ENCODE measurements around the gene OFD1.

Gene OFD1

GRCh38 chrX:13703135-13703534 lies 31.4 kb upstream of the OFD1 start:
- no peak overlapping the region for H3K23ac ChIP-seq (ENCODE audit: low read length in 2 of 2)
- H4K91ac ChIP-seq (ENCODE audit: low read length), result no peak overlapping the region
- 100% methylated on average over 1 of the region's 3 CpGs for WGBS
- no peaks in the 10 kb centered on the region for H3K79me1 ChIP-seq (replicated peaks; ENCODE audit: low read length, poor library complexity, severe bottlenecking)
- no peaks in the 10 kb centered on the region for H3K27me3 ChIP-seq (ENCODE audit: control insufficient read depth in 1 of 2, insufficient read depth in 1 of 2, low read length in 2 of 2)
- H3K14ac ChIP-seq (ENCODE audit: low read length in 2 of 2), result no peak overlapping the region
- H2BK5ac ChIP-seq (ENCODE audit: low read depth, low read length, poor library complexity, severe bottlenecking), result no peak overlapping the region
- no peak for DNase-seq
- H3K27ac ChIP-seq (ENCODE audit: low read length, poor library complexity, severe bottlenecking), result no peak overlapping the region
- H3K4me1 ChIP-seq (ENCODE audit: control insufficient read depth, insufficient read depth, low read depth, low read length), result peaks cover 3% of the 10 kb centered on the region
- H3K18ac ChIP-seq (ENCODE audit: low read depth in 1 of 2, low read length in 2 of 2), result no peak overlapping the region
- no peaks in the 10 kb centered on the region for H3K9me3 ChIP-seq (ENCODE audit: control insufficient read depth, low read length)
- H2BK120ac ChIP-seq (ENCODE audit: low read depth, low read length), result no peak overlapping the region
- no peak overlapping the region for H3K9ac ChIP-seq (ENCODE audit: low read length)
- no peak overlapping the region for H2AK5ac ChIP-seq (ENCODE audit: low read length, severe bottlenecking)
- no peak overlapping the region for H2BK12ac ChIP-seq (ENCODE audit: low read length in 2 of 2)
- no peak overlapping the region for H3K4me2 ChIP-seq (ENCODE audit: low read length, poor library complexity, severe bottlenecking)
- H3K4me3 ChIP-seq (ENCODE audit: insufficient read depth in 1 of 2, low read depth in 1 of 2, low read length in 2 of 2), result no peak overlapping the region
- H3K36me3 ChIP-seq (ENCODE audit: control insufficient read depth in 1 of 2, insufficient read depth in 2 of 2, low read depth in 1 of 2, low read length in 2 of 2), result peaks cover 0 to 30% of the 10 kb centered on the region in 2 experiments
- H2BK15ac ChIP-seq (ENCODE audit: low read depth, poor library complexity, severe bottlenecking), result no peak overlapping the region
- no peak overlapping the region for H4K8ac ChIP-seq (ENCODE audit: low read length)
- H2AFZ ChIP-seq (ENCODE audit: low read depth, low read length), result no peak overlapping the region
- no peak overlapping the region for H3K4ac ChIP-seq (ENCODE audit: low read depth in 1 of 2, low read length in 2 of 2)

DNA sequence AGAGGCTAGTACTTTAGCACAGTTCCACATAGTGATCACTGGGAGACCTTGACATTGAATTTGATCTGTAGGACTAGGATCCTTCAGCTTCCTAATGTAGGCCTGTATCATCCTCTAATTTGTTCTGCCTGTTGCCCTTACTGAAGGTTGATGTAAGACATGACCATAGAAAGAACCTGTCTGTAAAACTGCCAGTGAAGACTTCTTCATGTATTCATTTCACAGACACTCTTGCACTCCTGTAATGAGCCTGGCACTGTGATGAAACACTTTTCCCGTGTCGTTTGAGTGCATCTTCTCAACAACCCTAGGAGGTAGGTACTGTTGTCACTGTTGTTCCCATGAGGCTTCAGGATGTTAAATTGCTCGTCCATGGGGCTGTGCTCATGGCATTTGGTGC lies 31.0 kb upstream of the OFD1 start:
- peaks cover 0 to 35% of the 10 kb centered on the region in 2 experiments for H3K36me3 ChIP-seq (ENCODE audit: control insufficient read depth in 1 of 2, insufficient read depth in 2 of 2, low read depth in 1 of 2, low read length in 2 of 2)
- no peak overlapping the region for H3K4me3 ChIP-seq (ENCODE audit: insufficient read depth in 1 of 2, low read depth in 1 of 2, low read length in 2 of 2)
- no peak overlapping the region for H4K8ac ChIP-seq (ENCODE audit: low read length)
- no peak overlapping the region for H3K18ac ChIP-seq (ENCODE audit: low read depth in 1 of 2, low read length in 2 of 2)
- H2AK5ac ChIP-seq (ENCODE audit: low read length, severe bottlenecking), result no peak overlapping the region
- H3K4me2 ChIP-seq (ENCODE audit: low read length, poor library complexity, severe bottlenecking), result no peak overlapping the region
- no peaks in the 10 kb centered on the region for H3K27me3 ChIP-seq (ENCODE audit: control insufficient read depth in 1 of 2, insufficient read depth in 1 of 2, low read length in 2 of 2)
- no peaks in the 10 kb centered on the region for H3K79me1 ChIP-seq (replicated peaks; ENCODE audit: low read length, poor library complexity, severe bottlenecking)
- peaks cover 3% of the 10 kb centered on the region for H3K4me1 ChIP-seq (ENCODE audit: control insufficient read depth, insufficient read depth, low read depth, low read length)
- H3K14ac ChIP-seq (ENCODE audit: low read length in 2 of 2), result no peak overlapping the region
- H2BK15ac ChIP-seq (ENCODE audit: low read depth, poor library complexity, severe bottlenecking), result no peak overlapping the region
- H4K91ac ChIP-seq (ENCODE audit: low read length), result no peak overlapping the region
- WGBS, result 100% methylated on average over 1 of the region's 3 CpGs
- no peak overlapping the region for H3K9ac ChIP-seq (ENCODE audit: low read length)
- no peak for DNase-seq
- H2BK5ac ChIP-seq (ENCODE audit: low read depth, low read length, poor library complexity, severe bottlenecking), result no peak overlapping the region
- no peak overlapping the region for H2BK120ac ChIP-seq (ENCODE audit: low read depth, low read length)
- H3K9me3 ChIP-seq (ENCODE audit: control insufficient read depth, low read length), result no peaks in the 10 kb centered on the region
- no peak overlapping the region for H3K27ac ChIP-seq (ENCODE audit: low read length, poor library complexity, severe bottlenecking)
- H2BK12ac ChIP-seq (ENCODE audit: low read length in 2 of 2), result no peak overlapping the region
- no peak overlapping the region for H3K23ac ChIP-seq (ENCODE audit: low read length in 2 of 2)
- no peak overlapping the region for H2AFZ ChIP-seq (ENCODE audit: low read depth, low read length)
- no peak overlapping the region for H3K4ac ChIP-seq (ENCODE audit: low read depth in 1 of 2, low read length in 2 of 2)

- Histone ChIP-seq H2BK12ac (ENCODE audit: low read length in 2 of 2) (no peak overlapping the region), H3K36me3 (ENCODE audit: control insufficient read depth in 1 of 2, insufficient read depth in 2 of 2, low read depth in 1 of 2, low read length in 2 of 2) (peaks cover 9 to 78% of the 10 kb centered on the region in 2 experiments), H3K4ac (ENCODE audit: low read depth in 1 of 2, low read length in 2 of 2) (no peak overlapping the region), H3K4me2 (ENCODE audit: low read length, poor library complexity, severe bottlenecking) (no peak overlapping the region), H3K18ac (ENCODE audit: low read depth in 1 of 2, low read length in 2 of 2) (no peak overlapping the region), H3K27me3 (ENCODE audit: control insufficient read depth in 1 of 2, insufficient read depth in 1 of 2, low read length in 2 of 2) (no peaks in the 10 kb centered on the region), H3K4me1 (ENCODE audit: control insufficient read depth, insufficient read depth, low read depth, low read length) (no peaks in the 10 kb centered on the region), H2AK5ac (ENCODE audit: low read length, severe bottlenecking) (no peak overlapping the region), H3K23ac (ENCODE audit: low read length in 2 of 2) (no peak overlapping the region), H4K8ac (ENCODE audit: low read length) (no peak overlapping the region), H4K91ac (ENCODE audit: low read length) (no peak overlapping the region), H2BK15ac (ENCODE audit: low read depth, poor library complexity, severe bottlenecking) (no peak overlapping the region), H3K27ac (ENCODE audit: low read length, poor library complexity, severe bottlenecking) (no peak overlapping the region), H2BK5ac (ENCODE audit: low read depth, low read length, poor library complexity, severe bottlenecking) (no peak overlapping the region), H3K4me3 (ENCODE audit: insufficient read depth in 1 of 2, low read depth in 1 of 2, low read length in 2 of 2) (no peak overlapping the region), H3K9me3 (ENCODE audit: control insufficient read depth, low read length) (no peaks in the 10 kb centered on the region), H2AFZ (ENCODE audit: low read depth, low read length) (no peak overlapping the region), H3K9ac (ENCODE audit: low read length) (no peak overlapping the region), H2BK120ac (ENCODE audit: low read depth, low read length) (no peak overlapping the region), H3K14ac (ENCODE audit: low read length in 2 of 2) (no peak overlapping the region), H3K79me1 (replicated peaks; ENCODE audit: low read length, poor library complexity, severe bottlenecking) (peaks cover 1% of the 10 kb centered on the region)
- no peak for DNase-seq
- 97% methylated on average over 4 of the region's 4 CpGs for WGBS
Observed at GRCh38 chrX:13711141-13711540, 23.4 kb upstream of the OFD1 start.

- no peaks in the 10 kb centered on the region for H3K9me3 ChIP-seq (ENCODE audit: control insufficient read depth, low read length)
- H2AFZ ChIP-seq (ENCODE audit: low read depth, low read length), result no peak overlapping the region
- no peak overlapping the region for H2BK15ac ChIP-seq (ENCODE audit: low read depth, poor library complexity, severe bottlenecking)
- H4K8ac ChIP-seq (ENCODE audit: low read length), result no peak overlapping the region
- no peak overlapping the region for H2BK5ac ChIP-seq (ENCODE audit: low read depth, low read length, poor library complexity, severe bottlenecking)
- 97% methylated on average over 8 of the region's 9 CpGs for WGBS
- peaks cover 9 to 42% of the 10 kb centered on the region in 2 experiments for H3K36me3 ChIP-seq (ENCODE audit: control insufficient read depth in 1 of 2, insufficient read depth in 2 of 2, low read depth in 1 of 2, low read length in 2 of 2)
- no peak overlapping the region for H3K4me3 ChIP-seq (ENCODE audit: insufficient read depth in 1 of 2, low read depth in 1 of 2, low read length in 2 of 2)
- no peak overlapping the region for H3K23ac ChIP-seq (ENCODE audit: low read length in 2 of 2)
- H2AK5ac ChIP-seq (ENCODE audit: low read length, severe bottlenecking), result no peak overlapping the region
- H4K91ac ChIP-seq (ENCODE audit: low read length), result no peak overlapping the region
- no peaks in the 10 kb centered on the region for H3K27me3 ChIP-seq (ENCODE audit: control insufficient read depth in 1 of 2, insufficient read depth in 1 of 2, low read length in 2 of 2)
- no peak overlapping the region for H3K9ac ChIP-seq (ENCODE audit: low read length)
- H3K27ac ChIP-seq (ENCODE audit: low read length, poor library complexity, severe bottlenecking), result no peak overlapping the region
- H3K4ac ChIP-seq (ENCODE audit: low read depth in 1 of 2, low read length in 2 of 2), result no peak overlapping the region
- H3K14ac ChIP-seq (ENCODE audit: low read length in 2 of 2), result no peak overlapping the region
- H3K18ac ChIP-seq (ENCODE audit: low read depth in 1 of 2, low read length in 2 of 2), result no peak overlapping the region
- no peaks in the 10 kb centered on the region for H3K79me1 ChIP-seq (replicated peaks; ENCODE audit: low read length, poor library complexity, severe bottlenecking)
- no peak for DNase-seq
- no peak overlapping the region for H2BK120ac ChIP-seq (ENCODE audit: low read depth, low read length)
- no peak overlapping the region for H2BK12ac ChIP-seq (ENCODE audit: low read length in 2 of 2)
- H3K4me1 ChIP-seq (ENCODE audit: control insufficient read depth, insufficient read depth, low read depth, low read length), result peaks cover 2% of the 10 kb centered on the region
- no peak overlapping the region for H3K4me2 ChIP-seq (ENCODE audit: low read length, poor library complexity, severe bottlenecking)
Observed at GRCh38 chrX:13716455-13716854, 18.1 kb upstream of the OFD1 start.

Measured in mesenchymal stem cell (in vitro differentiated cells and primary cell).